ENCODE data around the gene TTLL8. TPM values are rescaled to one million over a fixed set of nuclear protein-coding genes. Genes with fewer than 3 reads are reported as not detected.

The TTLL8 gene
- total and polyA plus RNA-seq, 12 donors: not detected

DNA sequence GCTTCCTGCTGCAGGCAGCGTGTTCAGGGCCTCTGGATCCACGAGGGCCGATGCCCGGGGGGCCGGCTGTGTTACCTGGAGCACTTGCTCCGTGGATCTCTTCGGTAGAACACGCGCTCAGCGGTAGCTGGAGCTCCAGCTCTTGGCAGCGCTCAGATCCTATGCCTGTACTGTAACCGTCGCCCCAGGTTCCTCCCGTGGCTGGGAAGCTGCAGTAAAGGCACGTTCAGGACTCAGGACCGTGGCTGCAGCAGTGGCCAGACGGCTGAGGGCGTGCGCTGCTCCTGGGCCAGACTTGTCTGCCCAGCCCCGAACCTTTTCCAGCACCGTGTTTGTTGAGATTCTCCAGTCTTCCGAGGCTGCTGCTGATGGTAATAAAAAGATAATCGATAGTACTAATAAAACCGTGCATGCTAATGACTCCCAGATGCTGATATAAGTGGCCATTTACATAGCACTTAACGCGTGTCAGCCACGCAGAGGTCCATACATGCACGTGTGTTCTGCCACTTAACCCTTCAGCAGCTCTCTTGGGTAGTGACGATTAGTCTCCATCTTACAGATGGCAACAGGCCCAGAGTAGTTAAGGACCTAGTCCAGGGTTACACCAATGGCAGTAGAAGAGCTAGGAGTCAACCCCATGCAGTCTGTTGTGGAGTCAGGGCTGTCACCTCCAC is 33.1 kb upstream of the TTLL8 start:
- 82 to 87% (median 84%) methylated on average over 13 to 29 of the region's 29 CpGs for WGBS, 4 donors
- no peaks in the 10 kb centered on the region for H3K4me1 ChIP-seq (replicated peaks in 1 of 2)
- H3K9me3 ChIP-seq (replicated peaks in 1 of 3): no peaks in the 10 kb centered on the region
- intact Hi-C loops (cut with DNase I): no loop called here
- H3K27ac ChIP-seq: no peak overlapping the region
- TF ChIP-seq POLR2A (IDR thresholded peaks at IDR 0.05): no peak
- TF ChIP-seq, protein P1, sequence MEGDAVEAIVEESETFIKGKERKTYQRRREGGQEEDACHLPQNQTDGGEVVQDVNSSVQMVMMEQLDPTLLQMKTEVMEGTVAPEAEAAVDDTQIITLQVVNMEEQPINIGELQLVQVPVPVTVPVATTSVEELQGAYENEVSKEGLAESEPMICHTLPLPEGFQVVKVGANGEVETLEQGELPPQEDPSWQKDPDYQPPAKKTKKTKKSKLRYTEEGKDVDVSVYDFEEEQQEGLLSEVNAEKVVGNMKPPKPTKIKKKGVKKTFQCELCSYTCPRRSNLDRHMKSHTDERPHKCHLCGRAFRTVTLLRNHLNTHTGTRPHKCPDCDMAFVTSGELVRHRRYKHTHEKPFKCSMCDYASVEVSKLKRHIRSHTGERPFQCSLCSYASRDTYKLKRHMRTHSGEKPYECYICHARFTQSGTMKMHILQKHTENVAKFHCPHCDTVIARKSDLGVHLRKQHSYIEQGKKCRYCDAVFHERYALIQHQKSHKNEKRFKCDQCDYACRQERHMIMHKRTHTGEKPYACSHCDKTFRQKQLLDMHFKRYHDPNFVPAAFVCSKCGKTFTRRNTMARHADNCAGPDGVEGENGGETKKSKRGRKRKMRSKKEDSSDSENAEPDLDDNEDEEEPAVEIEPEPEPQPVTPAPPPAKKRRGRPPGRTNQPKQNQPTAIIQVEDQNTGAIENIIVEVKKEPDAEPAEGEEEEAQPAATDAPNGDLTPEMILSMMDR (IDR thresholded peaks at IDR 0.05): no peak
- H3K36me3 ChIP-seq (replicated peaks in 1 of 2): no peaks in the 10 kb centered on the region
- no peak overlapping the region for H3K4me3 ChIP-seq
- DNase-seq: no peak
- peaks cover 19% of the 10 kb centered on the region for H3K27me3 ChIP-seq

DNA sequence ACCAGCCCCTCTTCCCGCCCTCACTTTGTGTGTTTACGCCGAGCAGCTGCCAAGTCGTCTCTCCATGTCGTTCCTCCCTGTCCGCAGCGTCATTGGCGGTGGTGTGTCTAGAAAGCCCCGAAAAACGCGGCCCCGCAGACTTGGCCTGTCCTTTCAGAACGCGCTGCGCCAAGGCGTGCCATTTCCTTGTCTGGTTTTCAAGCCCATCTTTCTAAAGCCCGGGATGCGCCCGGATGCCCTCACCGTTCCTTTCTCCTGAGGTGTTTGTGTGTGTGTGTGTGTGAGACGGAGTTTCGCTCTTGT is 32.3 kb upstream of the TTLL8 start:
- TF ChIP-seq, protein P1 (IDR thresholded peaks at IDR 0.05): no peak
- TF ChIP-seq POLR2A (IDR thresholded peaks at IDR 0.05): no peak
- no peaks in the 10 kb centered on the region for H3K4me1 ChIP-seq (replicated peaks in 1 of 2)
- WGBS, 4 donors: 88 to 96% (median 92%) methylated on average over 22 of the region's 22 CpGs
- no peak overlapping the region for H3K4me3 ChIP-seq
- intact Hi-C loops (cut with DNase I): no loop called here
- no peak overlapping the region for H3K27ac ChIP-seq
- no peaks in the 10 kb centered on the region for H3K36me3 ChIP-seq (replicated peaks in 1 of 2)
- peaks cover 19% of the 10 kb centered on the region for H3K27me3 ChIP-seq
- no peaks in the 10 kb centered on the region for H3K9me3 ChIP-seq (replicated peaks in 1 of 3)
- DNase-seq: no peak

DNA sequence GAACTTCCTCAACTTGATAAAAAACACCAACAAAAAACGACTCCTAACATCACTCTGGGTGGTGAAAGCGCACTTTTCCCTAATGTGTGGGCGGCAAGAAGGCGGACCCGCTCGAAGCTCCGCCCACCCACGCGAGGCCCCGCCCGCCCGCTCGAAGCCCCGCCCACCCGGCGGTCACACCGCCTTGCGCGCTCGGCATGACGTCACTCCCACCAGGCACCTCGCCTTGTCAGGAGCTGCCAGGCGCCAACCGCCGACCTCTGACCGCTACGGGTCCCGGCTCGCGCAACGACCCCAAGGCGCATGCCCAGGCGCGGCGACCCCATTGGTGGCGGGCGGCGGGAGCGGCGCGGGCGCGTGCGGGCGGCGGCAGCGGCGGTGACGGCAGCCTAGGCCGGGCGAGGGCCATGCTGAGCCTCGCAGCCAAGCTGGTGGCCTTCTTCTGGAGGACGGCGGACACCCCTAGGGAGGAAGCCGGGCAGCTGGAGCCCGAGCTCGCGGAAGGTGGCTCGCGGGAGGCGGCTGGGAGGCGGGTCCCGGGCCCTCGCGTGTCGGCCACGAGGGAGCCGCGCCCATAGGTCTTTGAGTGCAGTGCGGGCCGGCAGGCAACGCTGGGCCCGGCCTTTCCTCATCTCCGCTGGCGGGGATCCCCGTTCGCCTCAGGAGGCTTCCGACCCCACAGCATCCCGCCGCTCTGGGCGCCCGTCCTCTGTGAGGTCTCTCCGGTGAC is 31.7 kb upstream of the TTLL8 start, which contains the start of gene MOV10L1:
TSS of gene MOV10L1 (plus strand) at position 325 of the 730 bp plus-strand sequence. CDS start at position 408, 83 bp downstream.
- intact Hi-C loops (cut with DNase I): no loop called here
- peaks cover 19% of the 10 kb centered on the region for H3K27me3 ChIP-seq
- WGBS, 4 donors: 35 to 80% (median 46%) methylated on average over 13 to 83 of the region's 83 CpGs

DNA sequence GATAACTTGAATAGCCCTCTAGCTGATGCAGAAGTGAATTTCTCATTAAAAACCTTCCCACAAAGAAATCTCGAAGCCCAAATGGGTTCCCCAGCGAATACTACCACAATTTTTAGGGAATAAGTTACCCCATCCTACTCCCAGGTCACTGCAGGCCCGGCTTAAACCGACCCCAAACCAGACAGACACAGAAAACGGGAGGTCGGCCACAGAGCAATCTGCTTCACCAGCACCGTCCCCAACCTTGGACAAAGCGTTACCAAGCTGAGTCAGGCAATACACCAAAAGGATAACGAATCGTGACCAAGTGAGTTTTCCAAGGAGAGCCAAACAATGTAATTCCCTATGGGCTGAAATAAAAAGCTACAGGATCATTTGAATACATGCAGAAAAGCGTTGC is 31.1 kb upstream of the TTLL8 start:
- WGBS, 4 donors: 74 to 86% (median 79%) methylated on average over 11 of the region's 11 CpGs
- no peak for TF ChIP-seq POLR2A (IDR thresholded peaks at IDR 0.05)
- TF ChIP-seq, protein P1 (IDR thresholded peaks at IDR 0.05): no peak
- H3K36me3 ChIP-seq (replicated peaks in 1 of 2): no peaks in the 10 kb centered on the region
- DNase-seq: no peak
- no peaks in the 10 kb centered on the region for H3K4me1 ChIP-seq (replicated peaks in 1 of 2)
- H3K27me3 ChIP-seq: peaks cover 24% of the 10 kb centered on the region
- no peak overlapping the region for H3K4me3 ChIP-seq
- no peaks in the 10 kb centered on the region for H3K9me3 ChIP-seq (replicated peaks in 1 of 3)
- H3K27ac ChIP-seq: no peak overlapping the region
- intact Hi-C loops (cut with DNase I): no loop called here

More for the DNA sequence above, 31.7 kb upstream of the TTLL8 start, which contains the start of gene MOV10L1:
- DNase-seq: peak in 2 of 7 donors; percentile 11 to 40
- Histone ChIP-seq H3K9me3 (replicated peaks in 1 of 3) (no peaks in the 10 kb centered on the region), H3K36me3 (replicated peaks in 1 of 2) (no peaks in the 10 kb centered on the region), H3K4me3 (no peak within 1 kb of the TSS), H3K4me1 (replicated peaks in 1 of 2) (no peaks in the 10 kb centered on the region), H3K27ac (no peak within 1 kb of the TSS)
- TF ChIP-seq, protein P1 (IDR thresholded peaks at IDR 0.05): no peak
- no peak for TF ChIP-seq POLR2A (IDR thresholded peaks at IDR 0.05)
